K562 (cell line): ENCODE results near the gene MYLK2. TPM values are rescaled to one million over a fixed set of nuclear protein-coding genes. Genes with fewer than 3 reads are reported as not detected.

Experiments
- ATAC-seq: fragments of 200-7000 bp; cut with Tn5 transposase; 3 replicates; pipeline ENCODE4 v1.9.1; 2020; ENCODE audit warnings: moderate library complexity
- BruUV-seq: library from RNA; stranded (reverse); fragments of 400-500 nt; replicated peaks from 2 replicates; lab custom pipeline; 2021; lab: Mats Ljungman, UMichigan
- CTCF ChIA-PET: fragments of 300-600 bp; formaldehyde crosslinking; extraction: SDS; loops from one replicate; lab custom pipeline; 2021; ENCODE audit warnings: low intra/inter-chr PET ratio; lab: Yijun Ruan, JAX
- POLR2A ChIA-PET: fragments of 300-600, 350-650 bp; sonication (Branson Sonifier 250); formaldehyde crosslinking; extraction: SDS; loops from one replicate; lab custom pipeline; 2021; ENCODE audit warnings: antibody characterized with exemption, inconsistent platforms; lab: Yijun Ruan, JAX
- DNase-seq, 4 experiments: peaks; one replicate each; pipeline versions ENCODE4 v3.0.0 to v3.0.0-alpha.2; 2011 to 2018; ENCODE audit warnings: low spot score in 3 of 4, mixed read lengths in 3 of 4; ENCODE audit errors: extremely low read depth in 1 of 4
- FAIRE-seq: peaks from 2 replicates; lab custom pipeline; 2011; peaks lifted over from hg19 to GRCh38; lab: Jason Lieb, UNC
- H2AFZ ChIP-seq: 2 replicates; pipeline ENCODE4 v1.6.0; 2011; ENCODE audit warnings: low read depth, low read length, control low read depth, inconsistent platforms
- H3K27ac ChIP-seq: fragments of 200-600 bp; 3 replicates; pipeline ENCODE4 v1.8.0; 2011; ENCODE audit warnings: low read depth, mild to moderate bottlenecking, control low read depth, inconsistent platforms, low read length, moderate library complexity, mixed read lengths; ENCODE audit errors: extremely low read depth
- H3K27me3 ChIP-seq, 2 experiments: fragments of 300-600 bp in 1 of 2; 2 replicates in 1 of 2; 3 replicates in 1 of 2; pipeline versions ENCODE4 v1.6.0 to v1.8.0; 2011; ENCODE audit warnings: inconsistent platforms in 2 of 2, low read length in 2 of 2, mild to moderate bottlenecking in 1 of 2, mixed read lengths in 1 of 2, moderate library complexity in 1 of 2; ENCODE audit not compliant: control insufficient read depth in 2 of 2, insufficient read depth in 2 of 2
- H3K36me3 ChIP-seq: fragments of 300-600 bp; 3 replicates; pipeline ENCODE4 v1.8.0; 2011; ENCODE audit warnings: mild to moderate bottlenecking, low read length, inconsistent platforms; ENCODE audit not compliant: control insufficient read depth, insufficient read depth
- H3K4me1 ChIP-seq, 2 experiments: fragments of 200-600 bp in 1 of 2; replicated peaks in 1 of 2; 2 replicates in 1 of 2; 3 replicates in 1 of 2; pipeline versions ENCODE4 v1.5.1 to v1.8.0; 2011; ENCODE audit warnings: inconsistent platforms in 2 of 2, low read length in 2 of 2, mild to moderate bottlenecking in 1 of 2, mixed read lengths in 1 of 2, moderate library complexity in 1 of 2; ENCODE audit not compliant: control insufficient read depth in 2 of 2, insufficient read depth in 2 of 2
- H3K4me2 ChIP-seq: 2 replicates; pipeline ENCODE4 v1.6.1; 2011; ENCODE audit warnings: low read length, control low read depth, inconsistent platforms, mixed read lengths; ENCODE audit not compliant: insufficient read depth
- H3K4me3 ChIP-seq: fragments of 200-600 bp; sonication (generic), shearing (Covaris generic); 2 replicates; pipeline ENCODE4 v1.5.1; 2016; ENCODE audit warnings: control low read depth, inconsistent platforms
- H3K79me2 ChIP-seq: fragments of 200-600 bp; 3 replicates; pipeline ENCODE4 v1.8.0; 2011; ENCODE audit warnings: low read length, inconsistent platforms; ENCODE audit not compliant: control insufficient read depth, insufficient read depth
- H3K9ac ChIP-seq, 2 experiments: 2 replicates each; pipeline versions ENCODE4 v1.6.0 to v1.6.1; 2011; ENCODE audit warnings: low read depth in 2 of 2, low read length in 2 of 2, control low read depth in 1 of 2, inconsistent platforms in 1 of 2, mild to moderate bottlenecking in 1 of 2, mixed read lengths in 1 of 2; ENCODE audit not compliant: insufficient read depth in 1 of 2
- H3K9me1 ChIP-seq: one replicate; pipeline ENCODE4 v1.6.0; 2011; ENCODE audit warnings: inconsistent platforms, mild to moderate bottlenecking, low read length, moderate library complexity; ENCODE audit not compliant: control insufficient read depth, insufficient read depth
- H3K9me3 ChIP-seq: replicated peaks from 2 replicates; pipeline ENCODE4 v1.5.1; 2011; ENCODE audit warnings: low read depth, low read length, inconsistent platforms; ENCODE audit not compliant: control insufficient read depth, insufficient read depth
- H4K20me1 ChIP-seq: replicated peaks from 2 replicates; pipeline ENCODE4 v1.6.1; 2011; ENCODE audit warnings: low read length, inconsistent platforms, mixed read lengths; ENCODE audit not compliant: control insufficient read depth, insufficient read depth
- EGR1 ChIP-seq: fragments of 450-650 bp; conservative IDR thresholded peaks from 2 replicates; pipeline ENCODE4 v1.6.1; 2017; ENCODE audit warnings: mild to moderate bottlenecking
- POLR2G ChIP-seq: fragments of 200-400 bp; formaldehyde crosslinking; IDR thresholded peaks from 2 replicates; pipeline ENCODE4 v1.6.1; 2017; ENCODE audit warnings: low read depth, mild to moderate bottlenecking, antibody characterized with exemption, low read length, moderate library complexity
- SPI1 ChIP-seq: IDR thresholded peaks from 2 replicates; pipeline ENCODE4 v1.6.1; 2011; ENCODE audit warnings: low read depth, low read length, control low read depth, borderline replicate concordance
- SRSF7 ChIP-seq: fragments of 200-400 bp; formaldehyde crosslinking; optimal IDR thresholded peaks from 2 replicates; pipeline ENCODE3; 2017; ENCODE audit warnings: mild to moderate bottlenecking, low read depth, low read length
- WGBS: fragments of 100-300 bp; shearing (Covaris generic); methylation state at CpG from one replicate; pipeline ENCODE4 v1.1.6; 2016; ENCODE audit warnings: low coverage, mixed read lengths; ENCODE audit not compliant: insufficient coverage; ENCODE audit errors: missing lambda C conversion rate; 5-methylcytosine and 5-hydroxymethylcytosine counted together
- in situ Hi-C: fragments of 300-500 bp; cut with MboI; formaldehyde crosslinking; loops from 4 replicates; pipeline ENCODE4 v1.15.0; 2018; ENCODE audit warnings: inconsistent platforms, mixed read lengths
- intact Hi-C: fragments of 100-400 bp; cut with micrococcal nuclease; formaldehyde crosslinking; loops from 2 replicates; pipeline ENCODE4 v1.14.2; 2022
- polyA plus RNA-seq, 8 experiments: library from polyadenylated mRNA; depleted of rRNA in 4 of 8; stranded (reverse) in 5 of 8; unstranded in 3 of 8; fragments of >200 nt; fragmentation: Nextera tagmentation in 2 of 8; fragmentation: Illumina TruSeq in 1 of 8; extraction: Ambion mirVana in 2 of 8; extraction: Trizol in 1 of 8; gene quantifications; 2 replicates each; pipeline versions ENCODE4 v1.2.1 to v1.2.3, GENCODE V29; 2011 to 2014; ENCODE audit warnings: inconsistent platforms in 1 of 8, missing spikeins in 1 of 8
- total RNA-seq, 7 experiments: library from RNA; depleted of rRNA in 6 of 7; stranded (reverse); fragments of >200 nt in 6 of 7; fragmentation: Illumina TruSeq in 2 of 7; extraction: Trizol in 2 of 7; gene quantifications; 2 replicates each; pipeline versions ENCODE4 v1.2.1 to v1.2.3, GENCODE V29; 2011 to 2021; ENCODE audit warnings: low replicate concordance in 1 of 7

MYLK2 gene
- total and polyA plus RNA-seq, 9 of the 15 experiments (the other 6 are each of a cell fraction or from before 2014, with no cell fraction given): 0.07 to 0.53 (median 0.18) TPM; not detected in 2

DNA sequence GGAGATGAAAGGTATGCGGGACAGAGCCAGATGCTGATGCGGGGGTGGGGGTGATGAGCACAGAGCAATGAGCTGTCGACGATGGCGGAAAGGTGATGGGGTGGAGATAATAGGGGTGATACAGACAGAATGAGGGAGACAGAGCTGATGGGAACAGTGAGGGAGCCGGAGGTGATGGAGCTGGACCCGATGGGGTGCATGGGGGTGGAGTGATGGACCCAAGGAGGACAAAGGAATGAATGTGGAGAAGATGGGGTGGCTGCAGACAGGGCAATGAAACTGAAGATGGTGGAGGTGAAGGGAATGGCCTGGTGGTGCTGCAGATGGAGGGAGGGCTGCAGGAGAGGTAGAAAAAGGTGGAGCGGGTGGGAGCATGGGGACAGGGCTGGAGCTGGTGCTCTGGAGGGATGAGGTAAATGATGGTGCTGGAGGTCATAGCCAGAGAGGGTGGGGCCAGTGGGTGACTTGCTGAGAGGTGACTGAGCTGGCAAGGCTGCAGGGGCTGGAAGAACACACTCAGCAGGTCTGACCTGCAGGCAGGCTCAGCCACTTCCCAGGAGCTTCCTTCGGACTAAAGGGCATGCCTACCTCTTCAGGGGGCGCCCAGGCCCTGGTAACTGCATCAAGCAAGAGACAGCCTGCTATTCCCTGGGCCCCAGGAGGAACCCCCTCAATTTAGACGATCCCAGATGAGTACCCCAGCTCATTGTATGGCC lies 32.2 kb downstream of the MYLK2 start:
- Histone ChIP-seq H3K9me1 (no peaks in the 10 kb centered on the region), H3K36me3 (no peaks in the 10 kb centered on the region), H2AFZ (no peak overlapping the region), H4K20me1 (peaks cover 15% of the 10 kb centered on the region), H3K9me3 (no peaks in the 10 kb centered on the region), H3K4me3 (no peak overlapping the region), H3K27me3 (peaks cover 11 to 49% of the 10 kb centered on the region in 2 experiments), H3K4me2 (no peak overlapping the region)
- 3% methylated on average over 11 of the region's 11 CpGs for WGBS
- no peak for FAIRE-seq
- BruUV-seq: no TSS peak
- ATAC-seq: no peak
- POLR2A ChIA-PET: interaction anchor here (0.5 kb wide), 1 partner anchor 94 kb away, joined by 3 read pairs; no protein-coding TSS in a partner anchor
- CTCF ChIA-PET: interaction anchor here (0.6 to 4.8 kb wide), 2 partner anchors 32 to 101 kb away, joined by 3 to 49 read pairs; partner anchors contain the start of gene PDRG1
- TF ChIP-seq EGR1: peak; percentile 53
- no peak for TF ChIP-seq POLR2G
- TF ChIP-seq SRSF7: no peak
- TF ChIP-seq SPI1: no peak
- TF ChIP-seq, all 486 proteins: peak for 1
- intact Hi-C loops (loop anchor here (5.0 kb wide), 1 partner anchor 801 kb away; no protein-coding TSS in a partner anchor), in situ Hi-C loops (loop anchor here (10.0 kb wide), 1 partner anchor 173 kb away; no protein-coding TSS in a partner anchor)
- no peak overlapping the region for H3K9ac ChIP-seq
- H3K79me2 ChIP-seq: no peaks in the 10 kb centered on the region
- peaks cover 0 to 18% of the 10 kb centered on the region in 2 experiments; a peak in 3 of 5 replicates for H3K4me1 ChIP-seq
- no peak overlapping the region for H3K27ac ChIP-seq
- DNase-seq: no peak
